Heart left ventricle (tissue), 16 donors: ENCODE measurements around the gene SNX25. TPM values are rescaled to one million over a fixed set of nuclear protein-coding genes. Genes with fewer than 3 reads are reported as not detected.

Experiments
- ATAC-seq, 4 donors: fragments of 200-7000 bp; cut with Tn5 transposase; one replicate each; pipeline ENCODE4 v1.9.1; 2020 to 2022; ENCODE audit warnings: moderate library complexity in 4 of 4, mild to moderate bottlenecking in 3 of 4, moderate number of reproducible peaks in 1 of 4
- DNase-seq, 5 donors: peaks; one replicate each; pipeline ENCODE4 v3.0.0-alpha.2; 2020
- H3K27ac ChIP-seq, 12 donors: fragments of 200-600 bp; sonication (generic) in 4 of 12; one replicate each; pipeline versions ENCODE4 v1.5.0 to v1.8.0; 2016 to 2022; ENCODE audit warnings: mild to moderate bottlenecking in 2 of 12
- H3K27me3 ChIP-seq, 9 donors: fragments of 200-600 bp; sonication (generic) in 2 of 9; one replicate each; pipeline versions ENCODE4 v1.5.1 to v1.8.0; 2016 to 2022; ENCODE audit warnings: mild to moderate bottlenecking in 3 of 9
- H3K36me3 ChIP-seq, 9 donors: fragments of 200-600 bp; sonication (generic) in 2 of 9; one replicate each; pipeline versions ENCODE4 v1.5.0 to v1.8.0; 2018 to 2022; ENCODE audit warnings: mild to moderate bottlenecking in 2 of 9
- H3K4me1 ChIP-seq, 12 donors: fragments of 200-600 bp; sonication (generic) in 4 of 12; one replicate each; pipeline versions ENCODE4 v1.5.0 to v1.8.0; 2016 to 2022; ENCODE audit warnings: mild to moderate bottlenecking in 3 of 12
- H3K4me3 ChIP-seq, 12 donors: fragments of 200-600 bp; sonication (generic) in 4 of 12; one replicate each; pipeline versions ENCODE4 v1.5.0 to v1.8.0; 2017 to 2022; ENCODE audit warnings: mild to moderate bottlenecking in 9 of 12, moderate library complexity in 4 of 12
- H3K9me3 ChIP-seq, 12 donors: fragments of 200-600 bp; sonication (generic) in 4 of 12; one replicate each; pipeline versions ENCODE4 v1.5.0 to v1.8.0; 2016 to 2022; ENCODE audit warnings: mild to moderate bottlenecking in 1 of 12
- POLR2A ChIP-seq, 2 donors: fragments of 450-650 bp; IDR thresholded peaks; one replicate each; pipeline ENCODE4 v1.6.1; 2017; ENCODE audit warnings: antibody characterized with exemption in 2 of 2, mild to moderate bottlenecking in 2 of 2, moderate library complexity in 2 of 2
- WGBS, 4 donors: extraction: QIAGEN DNeasy Blood & Tissue Kit in 2 of 4; methylation state at CpG; one replicate each; pipeline versions ENCODE4 v1.1.5 to v1.1.7; 2013 to 2018; 5-methylcytosine and 5-hydroxymethylcytosine counted together
- intact Hi-C, 10 donors: fragments of 100-400 bp; cut with DNase I; formaldehyde crosslinking; loops; one replicate each; pipeline versions ENCODE4 v1.11.1 to v1.14.2; 2022
- polyA plus RNA-seq, 2 donors: library from polyadenylated mRNA; stranded (reverse); fragments of 200-250 nt; gene quantifications; one replicate each; pipeline ENCODE4 v1.2.3, GENCODE V29; 2013
- total RNA-seq, 9 donors: library from RNA; depleted of rRNA in 2 of 9; stranded (reverse); fragments of >200 nt in 2 of 9; fragmentation: NEBNext Ultra II Directional in 3 of 9; extraction: Animal tissue kit (Norgen Biotek cat#: 25700) in 3 of 9; gene quantifications; one replicate each; pipeline versions ENCODE4 v1.1.0 to v1.2.4, GENCODE V29; 2016 to 2023
- TF ChIP-seq, protein P1 (sequence below), 12 donors: fragments of 200-600 bp; sonication (generic) in 4 of 12; IDR thresholded peaks; one replicate each; pipeline versions ENCODE4 v1.5.0 to v1.8.0; 2018 to 2022; ENCODE audit warnings: antibody characterized with exemption in 12 of 12, mild to moderate bottlenecking in 5 of 12
- donor health status: ischemic (EF 13 %, LVEDD 7.1; RV severe dilation, severe dysfunction).
- donor health status: healthy with polysubstance abuse.
- donor health status: DM: no; HTN: yes; CAD: no.
- donor health status: DM: no; HTN: no; CAD: no.
- donor health status: ischemic (EF 25% LVEDD 6.9; RV normal size, moderate dysfunction).
- donor health status: ischemic (EF 25% LVEDD 5.7; RV mildly dilated, moderate dysfunction).
- donor health status: healthy.
- donor health status: DM: yes; HTN: yes; CAD: no.
- donor health status: ischemic (EF 35%, LVEDD 5.7; RV mildly dilated, moderate dysfunction).
- donor health status: nonischemic (EF 11% LVEDD 7.7; RV severe dilation, severe dysfunction).
- donor health status: DM: yes; HTN: yes; CAD: no.
- donor health status: PGD.
- donor health status: ischemic (EF 29% LVEDD 5.4; RV normal size, mild dysfunction).
- donor health status: nonischemic (EF 23%, LVEDD 6.1; RV moderate dilation, normal function).

Gene SNX25
- total and polyA plus RNA-seq, 11 donors = 3.1 to 12.4 (median 10.1) TPM

GRCh38 chr4:185378264-185378663 is 168.9 kb downstream of the SNX25 start:
- H3K4me3 ChIP-seq = no peak overlapping the region
- ATAC-seq = no peak
- peaks cover 0 to 7% (median 0%) of the 10 kb centered on the region in 12 donors for H3K4me1 ChIP-seq
- WGBS, 4 donors = 91 to 99% (median 95%) methylated on average over 6 of the region's 6 CpGs
- H3K27me3 ChIP-seq = no peaks in the 10 kb centered on the region
- intact Hi-C loops = no loop called here
- peaks cover 0 to 8% (median 0%) of the 10 kb centered on the region in 9 donors for H3K36me3 ChIP-seq
- no peak for TF ChIP-seq POLR2A (IDR thresholded peaks at IDR 0.05)
- TF ChIP-seq, protein P1, sequence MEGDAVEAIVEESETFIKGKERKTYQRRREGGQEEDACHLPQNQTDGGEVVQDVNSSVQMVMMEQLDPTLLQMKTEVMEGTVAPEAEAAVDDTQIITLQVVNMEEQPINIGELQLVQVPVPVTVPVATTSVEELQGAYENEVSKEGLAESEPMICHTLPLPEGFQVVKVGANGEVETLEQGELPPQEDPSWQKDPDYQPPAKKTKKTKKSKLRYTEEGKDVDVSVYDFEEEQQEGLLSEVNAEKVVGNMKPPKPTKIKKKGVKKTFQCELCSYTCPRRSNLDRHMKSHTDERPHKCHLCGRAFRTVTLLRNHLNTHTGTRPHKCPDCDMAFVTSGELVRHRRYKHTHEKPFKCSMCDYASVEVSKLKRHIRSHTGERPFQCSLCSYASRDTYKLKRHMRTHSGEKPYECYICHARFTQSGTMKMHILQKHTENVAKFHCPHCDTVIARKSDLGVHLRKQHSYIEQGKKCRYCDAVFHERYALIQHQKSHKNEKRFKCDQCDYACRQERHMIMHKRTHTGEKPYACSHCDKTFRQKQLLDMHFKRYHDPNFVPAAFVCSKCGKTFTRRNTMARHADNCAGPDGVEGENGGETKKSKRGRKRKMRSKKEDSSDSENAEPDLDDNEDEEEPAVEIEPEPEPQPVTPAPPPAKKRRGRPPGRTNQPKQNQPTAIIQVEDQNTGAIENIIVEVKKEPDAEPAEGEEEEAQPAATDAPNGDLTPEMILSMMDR (IDR thresholded peaks at IDR 0.05) = no peak
- DNase-seq = no peak
- peaks cover 0 to 14% (median 0%) of the 10 kb centered on the region in 12 donors for H3K9me3 ChIP-seq
- H3K27ac ChIP-seq = no peak overlapping the region

DNA sequence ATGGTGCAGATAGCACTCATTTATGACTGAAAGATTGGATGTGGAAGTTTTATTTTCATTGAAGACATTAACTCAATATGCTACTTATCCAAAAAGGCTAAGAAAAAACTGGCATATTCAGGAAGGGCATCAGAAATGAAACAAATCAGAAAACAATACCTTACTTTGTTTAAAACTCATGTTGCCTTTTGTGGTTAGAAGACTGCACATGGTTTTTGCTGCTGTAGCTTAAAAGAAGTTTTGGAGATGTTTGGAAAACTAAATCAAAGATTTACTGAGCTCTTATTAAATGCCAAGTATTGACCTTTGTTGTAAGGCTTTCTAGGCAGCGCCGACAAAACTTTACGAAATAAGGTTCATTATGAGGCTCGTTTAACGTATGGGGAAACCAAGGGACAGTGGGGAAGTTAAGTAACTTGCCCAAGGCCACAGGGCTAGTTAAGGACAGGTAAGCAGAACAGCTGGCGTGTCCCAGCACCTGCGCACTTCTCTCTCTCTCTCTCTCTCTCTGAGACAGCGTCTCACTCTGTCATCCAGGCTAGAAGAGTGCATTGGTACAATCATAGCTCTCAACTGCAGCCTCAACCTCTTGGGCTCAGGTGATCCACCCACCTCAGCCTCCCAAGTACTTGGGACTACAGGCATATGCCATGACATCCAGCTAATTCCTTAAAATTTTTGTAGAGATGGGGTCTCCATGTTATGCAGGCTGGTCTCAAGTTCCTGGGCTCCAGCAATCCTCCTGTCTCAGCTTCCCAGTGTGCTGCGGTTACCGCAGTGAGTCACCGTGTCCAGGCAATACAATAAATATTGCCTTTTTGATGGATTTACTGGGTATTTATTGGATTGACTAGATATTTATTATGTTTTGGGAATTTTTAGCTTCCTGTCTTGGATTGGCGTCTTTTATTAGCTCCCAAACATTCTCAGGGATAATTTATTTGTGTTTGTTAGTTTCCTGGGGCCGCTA is 170.2 kb downstream of the SNX25 start:
- no peak overlapping the region for H3K27ac ChIP-seq
- no peak for DNase-seq
- H3K4me3 ChIP-seq = no peak overlapping the region
- WGBS, 4 donors = 96 to 98% (median 96%) methylated on average over 13 of the region's 13 CpGs
- ATAC-seq = no peak
- peaks cover 0 to 14% (median 0%) of the 10 kb centered on the region in 12 donors for H3K9me3 ChIP-seq
- H3K36me3 ChIP-seq = no peaks in the 10 kb centered on the region
- H3K27me3 ChIP-seq = no peaks in the 10 kb centered on the region
- intact Hi-C loops = loop anchor here in 1 of 10 donors (5.0 kb wide), 1 partner anchor 32 kb away; no protein-coding TSS in a partner anchor
- TF ChIP-seq, protein P1 (IDR thresholded peaks at IDR 0.05) = no peak
- TF ChIP-seq POLR2A (IDR thresholded peaks at IDR 0.05) = no peak
- peaks cover 0 to 8% (median 0%) of the 10 kb centered on the region in 12 donors for H3K4me1 ChIP-seq

- intact Hi-C loops = loop anchor here in 1 of 10 donors (5.0 kb wide), 1 partner anchor 33 kb away; no protein-coding TSS in a partner anchor
- ATAC-seq (no peak), DNase-seq (no peak)
- Histone ChIP-seq H3K27me3 (no peaks in the 10 kb centered on the region), H3K27ac (no peak overlapping the region), H3K4me1 (peaks cover 0 to 10% (median 0%) of the 10 kb centered on the region in 12 donors), H3K9me3 (peaks cover 0 to 14% (median 0%) of the 10 kb centered on the region in 12 donors), H3K36me3 (no peaks in the 10 kb centered on the region), H3K4me3 (no peak overlapping the region)
- no peak for TF ChIP-seq POLR2A (IDR thresholded peaks at IDR 0.05)
- TF ChIP-seq, protein P1 (IDR thresholded peaks at IDR 0.05) = no peak
- WGBS, 4 donors = 88 to 92% (median 89%) methylated on average over 1 of the region's 1 CpG
Observed at GRCh38 chr4:185380320-185380719, 170.9 kb downstream of the SNX25 start.
